H7 (cell line): ENCODE data around the gene NDUFS6. TPM values are rescaled to one million over a fixed set of nuclear protein-coding genes. Genes with fewer than 3 reads are reported as not detected.

Experiments
- DNase-seq: peaks from one replicate; pipeline ENCODE4 v3.0.0; 2012
- H3K27me3 ChIP-seq: 2 replicates; pipeline ENCODE4 v1.6.0; 2011; ENCODE audit warnings: mild to moderate bottlenecking, low read length; ENCODE audit not compliant: control insufficient read depth, insufficient read depth
- H3K36me3 ChIP-seq: replicated peaks from 2 replicates; pipeline ENCODE4 v1.5.1; 2011; ENCODE audit warnings: low read length; ENCODE audit not compliant: control insufficient read depth, insufficient read depth
- H3K4me3 ChIP-seq: 2 replicates; pipeline ENCODE4 v1.5.1; 2011; ENCODE audit warnings: low read depth, mild to moderate bottlenecking, control low read depth, low read length, moderate library complexity; ENCODE audit not compliant: insufficient read depth
- total RNA-seq: library from RNA; depleted of rRNA; stranded (reverse); fragments of >200 nt; shearing (Covaris generic); gene quantifications from 2 replicates; pipeline ENCODE4 v1.2.3, GENCODE V29; 2014; rRNA removed

The NDUFS6 gene
- total RNA-seq, 1 experiment from 2014 or later: 51.9 TPM

DNA sequence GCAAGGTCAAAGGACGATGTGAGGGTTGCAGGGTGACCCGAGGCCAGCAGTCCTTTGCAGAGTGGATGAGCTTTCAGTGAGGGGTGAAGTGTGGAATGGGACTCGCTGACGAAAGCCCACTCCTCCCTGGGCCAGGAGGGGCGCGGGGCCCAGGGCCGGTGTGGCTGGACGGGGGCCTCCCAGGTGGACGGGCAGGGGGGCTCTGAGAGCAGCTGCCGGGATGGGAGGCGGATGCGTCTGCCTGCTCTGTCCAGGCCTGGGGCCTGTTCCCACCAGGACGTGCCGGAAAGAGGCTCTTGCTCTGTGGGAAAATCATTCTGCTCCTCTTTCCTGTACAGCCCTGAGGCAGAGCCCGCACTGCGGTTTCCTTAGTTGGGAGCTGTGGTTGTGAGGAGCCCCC is 57.2 kb downstream of the NDUFS6 start:
- Histone ChIP-seq H3K4me3 (no peak overlapping the region), H3K36me3 (no peaks in the 10 kb centered on the region), H3K27me3 (peaks cover 4% of the 10 kb centered on the region; the same call in 1 of the 2 replicates)
- no peak for DNase-seq

DNA sequence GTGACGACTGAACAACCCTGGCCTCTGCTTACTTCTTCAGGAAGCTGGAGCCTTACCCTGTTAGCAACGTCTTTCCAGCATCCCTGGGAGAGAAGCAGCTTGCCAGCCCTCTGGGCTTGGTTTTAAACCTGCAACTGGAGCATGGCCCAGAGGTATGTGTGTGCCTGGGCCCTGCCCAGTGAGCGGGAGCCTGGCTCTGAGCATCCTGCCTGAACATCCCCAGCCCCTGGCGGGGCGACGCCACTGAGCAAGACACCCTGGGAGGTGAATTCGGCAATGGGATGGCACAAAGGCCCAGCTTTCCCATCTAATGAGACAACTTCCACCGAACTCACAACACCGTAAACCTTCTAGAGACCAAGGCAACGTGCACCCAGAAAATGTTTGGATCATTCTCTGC is 57.9 kb downstream of the NDUFS6 start:
- no peaks in the 10 kb centered on the region for H3K27me3 ChIP-seq
- no peak for DNase-seq
- no peaks in the 10 kb centered on the region for H3K36me3 ChIP-seq
- no peak overlapping the region for H3K4me3 ChIP-seq

DNA sequence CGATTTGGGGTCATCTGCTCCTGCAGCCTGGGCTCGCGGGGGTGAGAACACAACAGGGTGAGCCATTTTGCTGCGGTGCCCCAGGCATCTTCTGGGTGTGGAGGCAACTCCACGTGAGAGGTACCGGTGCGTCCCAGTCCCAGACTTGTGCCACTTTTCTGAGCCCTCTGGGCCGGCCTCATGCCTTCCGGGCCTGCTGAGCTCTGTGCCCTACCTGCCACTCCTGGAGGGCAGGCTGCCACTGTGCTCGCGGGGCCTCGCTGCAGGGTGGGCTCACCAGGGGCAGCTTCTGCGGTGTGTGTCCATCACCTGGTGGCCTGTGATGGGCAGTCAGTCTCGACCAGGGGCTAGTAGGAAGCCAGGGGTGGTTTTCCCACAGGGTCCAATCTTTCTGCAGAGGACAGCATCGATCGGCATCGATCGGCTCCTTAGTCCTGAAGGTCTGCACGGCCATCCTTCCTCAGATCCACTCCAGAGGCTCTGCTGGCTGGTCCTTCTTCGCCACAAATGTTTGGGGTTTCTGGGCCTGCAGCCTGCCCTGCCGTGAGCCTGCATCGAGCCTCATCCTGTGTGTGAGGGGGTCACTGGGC is 58.9 kb downstream of the NDUFS6 start:
- no peak for DNase-seq
- H3K4me3 ChIP-seq: no peak overlapping the region
- no peaks in the 10 kb centered on the region for H3K36me3 ChIP-seq
- no peaks in the 10 kb centered on the region for H3K27me3 ChIP-seq

DNA sequence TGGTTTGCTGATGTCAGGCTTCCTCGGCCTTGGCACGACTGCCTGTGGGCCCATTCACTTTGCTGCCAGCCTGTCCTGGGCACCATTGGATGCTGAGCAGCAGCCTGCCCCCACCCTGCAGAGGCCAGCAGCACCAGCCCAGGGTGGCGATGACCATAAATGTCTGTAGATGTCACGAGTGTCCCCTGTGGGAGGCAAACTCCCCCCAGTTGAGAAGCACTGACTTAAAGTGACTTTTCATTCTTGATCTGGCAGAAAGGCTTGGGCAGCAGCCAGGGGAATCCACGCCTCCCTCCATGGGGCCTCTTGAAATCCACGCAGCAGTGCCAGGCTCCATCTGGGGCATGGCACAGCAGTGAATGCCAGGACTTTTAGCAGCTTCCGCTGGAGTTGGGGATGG is 59.7 kb downstream of the NDUFS6 start:
- H3K4me3 ChIP-seq: no peak overlapping the region
- no peaks in the 10 kb centered on the region for H3K36me3 ChIP-seq
- H3K27me3 ChIP-seq: no peaks in the 10 kb centered on the region
- no peak for DNase-seq

DNA sequence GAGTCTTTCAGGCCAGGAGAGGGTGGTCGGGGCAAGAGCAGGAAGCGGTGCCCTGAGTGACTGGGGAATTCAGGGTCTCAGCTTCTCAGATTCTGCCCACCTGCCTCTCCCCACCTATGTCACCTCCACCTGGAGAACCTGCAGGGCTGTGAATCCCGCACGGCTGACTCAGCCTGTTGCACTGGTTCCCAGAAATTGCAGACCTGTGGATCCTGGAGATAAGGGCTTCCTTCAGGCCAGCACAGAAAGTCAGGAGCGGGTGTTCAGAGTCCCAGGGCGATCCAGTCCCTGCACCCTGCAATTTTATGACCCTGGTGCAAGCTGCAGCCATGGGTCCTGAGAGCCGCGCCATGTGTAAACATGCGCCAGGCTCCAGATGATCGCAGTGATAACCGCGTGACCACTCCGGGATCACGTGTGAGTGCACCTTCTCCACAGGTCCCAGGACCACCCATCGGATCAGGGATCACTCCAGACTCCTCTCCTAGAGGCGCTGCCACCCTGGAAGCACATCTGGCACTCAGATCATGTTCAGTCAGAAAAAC is 63.8 kb downstream of the NDUFS6 start:
- H3K4me3 ChIP-seq: no peak overlapping the region
- H3K36me3 ChIP-seq: no peaks in the 10 kb centered on the region
- no peaks in the 10 kb centered on the region for H3K27me3 ChIP-seq
- DNase-seq: no peak

DNA sequence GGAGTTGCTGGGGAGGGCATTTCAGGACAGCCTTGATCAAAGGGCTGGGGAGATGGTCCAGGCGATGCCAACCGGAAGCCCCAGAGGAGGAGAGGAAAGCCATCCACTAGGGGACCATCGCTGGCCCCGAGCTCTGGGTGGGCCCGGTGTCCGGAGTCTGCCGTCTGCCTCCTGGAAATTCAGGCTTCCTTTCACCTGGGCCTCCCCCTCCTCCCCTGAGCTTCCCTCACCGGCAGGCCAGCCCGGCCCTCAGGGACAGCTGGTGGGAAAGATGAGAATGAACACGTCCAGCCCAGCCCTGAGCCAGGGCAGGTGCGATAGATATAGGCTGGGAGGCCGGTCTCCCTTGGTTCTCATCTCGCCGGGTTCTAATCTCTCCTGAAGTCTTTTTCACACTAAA is 64.3 kb downstream of the NDUFS6 start:
- Histone ChIP-seq H3K27me3 (no peaks in the 10 kb centered on the region), H3K4me3 (no peak overlapping the region)
- no peak for DNase-seq

More for the DNA sequence above, 64.3 kb downstream of the NDUFS6 start:
- no peaks in the 10 kb centered on the region for H3K36me3 ChIP-seq

Other genes with a start within 250 kb of the NDUFS6 start
- gene MRPL36, start 1.6 kb upstream of the NDUFS6 start, total RNA-seq: 49.4 and 83.8 TPM in 2 replicates
- gene IRX4, start 81.5 kb downstream of the NDUFS6 start, total RNA-seq: 15.4 and 17.9 TPM in 2 replicates